ENCODE measurements around the gene MFGE8.
"Not testable (repeated sequence)": the region's sequence is repeated elsewhere in the genome, so short reads cannot be mapped to it uniquely, and the experiment has no call there.

The MFGE8 gene

GRCh38 chr15:88930579-88930978 is 17.4 kb upstream of the MFGE8 start:
- H3K4me3 ChIP-seq (ENCODE audit: low read depth, low read length), result no peak overlapping the region
- no peak for DNase-seq (ENCODE audit: low read depth, low spot score)
- no peak for TF ChIP-seq CTCF (IDR thresholded peaks at IDR 0.05; ENCODE audit: low read depth, low read length)
- in situ Hi-C loops (cut with HindIII; ENCODE audit: low sequenced_read_pairs), result no loop called here

GRCh38 chr15:88929358-88930098 is 16.3 kb upstream of the MFGE8 start:
- in situ Hi-C loops (cut with HindIII; ENCODE audit: low sequenced_read_pairs); DNase-seq (ENCODE audit: low read depth, low spot score); H3K4me3 ChIP-seq (ENCODE audit: low read depth, low read length): not testable (repeated sequence)

- DNase-seq (ENCODE audit: low read depth, low spot score); H3K4me3 ChIP-seq (ENCODE audit: low read depth, low read length); in situ Hi-C loops (cut with HindIII; ENCODE audit: low sequenced_read_pairs): not testable (repeated sequence)
Measured at GRCh38 chr15:88928192-88928591, 15.0 kb upstream of the MFGE8 start.

GRCh38 chr15:88925648-88926047 is 12.5 kb upstream of the MFGE8 start:
- H3K4me3 ChIP-seq (ENCODE audit: low read depth, low read length); in situ Hi-C loops (cut with HindIII; ENCODE audit: low sequenced_read_pairs); DNase-seq (ENCODE audit: low read depth, low spot score): not testable (repeated sequence)

- in situ Hi-C loops (cut with HindIII; ENCODE audit: low sequenced_read_pairs), result loop anchor here (25.0 kb wide), 1 partner anchor 91 kb away; no protein-coding TSS in a partner anchor
- DNase-seq (ENCODE audit: low read depth, low spot score), result peak; percentile 84
- H3K4me3 ChIP-seq (ENCODE audit: low read depth, low read length), result not testable (repeated sequence)
Measured at GRCh38 chr15:88920892-88921435, 7.8 kb upstream of the MFGE8 start.

GRCh38 chr15:88920186-88920891 is 7.2 kb upstream of the MFGE8 start:
- no peak for TF ChIP-seq CTCF (IDR thresholded peaks at IDR 0.05; ENCODE audit: low read depth, low read length)
- in situ Hi-C loops (cut with HindIII; ENCODE audit: low sequenced_read_pairs), result loop anchor here (25.0 kb wide), 1 partner anchor 92 kb away; no protein-coding TSS in a partner anchor
- peak; percentile 62 for DNase-seq (ENCODE audit: low read depth, low spot score)
- no peak overlapping the region for H3K4me3 ChIP-seq (ENCODE audit: low read depth, low read length)

GRCh38 chr15:88918738-88919137 is 5.6 kb upstream of the MFGE8 start:
- peak; percentile 98 for DNase-seq (ENCODE audit: low read depth, low spot score)
- in situ Hi-C loops (cut with HindIII; ENCODE audit: low sequenced_read_pairs), result loop anchor here (25.0 kb wide), 1 partner anchor 94 kb away; no protein-coding TSS in a partner anchor
- no peak overlapping the region for H3K4me3 ChIP-seq (ENCODE audit: low read depth, low read length)

GRCh38 chr15:88917760-88918159 is 4.6 kb upstream of the MFGE8 start:
- H3K4me3 ChIP-seq (ENCODE audit: low read depth, low read length), result no peak overlapping the region
- in situ Hi-C loops (cut with HindIII; ENCODE audit: low sequenced_read_pairs), result loop anchor here (25.0 kb wide), 1 partner anchor 95 kb away; no protein-coding TSS in a partner anchor
- DNase-seq (ENCODE audit: low read depth, low spot score), result no peak
- no peak for TF ChIP-seq CTCF (IDR thresholded peaks at IDR 0.05; ENCODE audit: low read depth, low read length)

More at GRCh38 chr15:88918738-88919137, 5.6 kb upstream of the MFGE8 start:
- TF ChIP-seq CTCF (IDR thresholded peaks at IDR 0.05; ENCODE audit: low read depth, low read length), result no peak
